Prostate gland (tissue), 2 donors: ENCODE results near the gene RNF10. TPM values are rescaled to one million over a fixed set of nuclear protein-coding genes. Genes with fewer than 3 reads are reported as not detected.
"Not testable (repeated sequence)": the region's sequence is repeated elsewhere in the genome, so short reads cannot be mapped to it uniquely, and the experiment has no call there.

Experiments
- DNase-seq: peaks from one replicate; pipeline ENCODE4 v3.0.0-alpha.2; 2019; ENCODE audit warnings: low spot score
- H3K27ac ChIP-seq, 2 donors: fragments of 200-600 bp; sonication (generic); 2 replicates each; pipeline ENCODE4 v1.5.1; 2017 to 2019
- H3K27me3 ChIP-seq: fragments of 200-600 bp; sonication (generic); replicated peaks from 2 replicates; pipeline ENCODE4 v1.5.1; 2019; ENCODE audit not compliant: insufficient read depth
- H3K36me3 ChIP-seq, 2 donors: fragments of 200-600 bp; sonication (generic); 1 replicate in 1 of 2; 2 replicates in 1 of 2; pipeline versions ENCODE4 v1.5.1 to v1.8.1; 2017 to 2019
- H3K4me1 ChIP-seq: fragments of 200-600 bp; sonication (generic); replicated peaks from 2 replicates; pipeline ENCODE4 v1.5.1; 2019
- H3K4me3 ChIP-seq, 2 donors: fragments of 200-600 bp; sonication (generic); 2 replicates each; pipeline ENCODE4 v1.5.1; 2017 to 2019
- H3K9me3 ChIP-seq: fragments of 200-600 bp; sonication (generic); 2 replicates; pipeline ENCODE4 v1.5.1; 2017
- CTCF ChIP-seq, 4 experiments: fragments of 200-600 bp in 2 of 4; fragments of 450-650 bp in 2 of 4; sonication (generic) in 2 of 4; IDR thresholded peaks; 1 replicate in 3 of 4; 2 replicates in 1 of 4; pipeline ENCODE4 v1.5.1; 2016 to 2019; ENCODE audit warnings: antibody characterized with exemption in 4 of 4, mild to moderate bottlenecking in 2 of 4, moderate library complexity in 2 of 4
- POLR2A ChIP-seq: fragments of 450-650 bp; IDR thresholded peaks from one replicate; pipeline ENCODE4 v1.6.1; 2016; ENCODE audit warnings: antibody characterized with exemption, mild to moderate bottlenecking
- POLR2AphosphoS5 ChIP-seq: sonication (generic); formaldehyde crosslinking; IDR thresholded peaks from one replicate; pipeline ENCODE4 v1.6.1; 2017; ENCODE audit warnings: antibody characterized with exemption
- WGBS: methylation state at CpG from one replicate; pipeline ENCODE4 v1.1.5; 2018; 5-methylcytosine and 5-hydroxymethylcytosine counted together
- intact Hi-C: fragments of 100-400 bp; cut with DNase I; formaldehyde crosslinking; loops from one replicate; pipeline ENCODE4 v1.14.2; 2022
- total RNA-seq, 2 donors: library from RNA; depleted of rRNA; stranded (reverse); fragments of >200 nt; gene quantifications; one replicate each; pipeline ENCODE4 v1.1.0, GENCODE V29; 2016

The RNF10 gene
- total RNA-seq, 2 donors from 2014 or later: 95.3 to 251 TPM

DNA sequence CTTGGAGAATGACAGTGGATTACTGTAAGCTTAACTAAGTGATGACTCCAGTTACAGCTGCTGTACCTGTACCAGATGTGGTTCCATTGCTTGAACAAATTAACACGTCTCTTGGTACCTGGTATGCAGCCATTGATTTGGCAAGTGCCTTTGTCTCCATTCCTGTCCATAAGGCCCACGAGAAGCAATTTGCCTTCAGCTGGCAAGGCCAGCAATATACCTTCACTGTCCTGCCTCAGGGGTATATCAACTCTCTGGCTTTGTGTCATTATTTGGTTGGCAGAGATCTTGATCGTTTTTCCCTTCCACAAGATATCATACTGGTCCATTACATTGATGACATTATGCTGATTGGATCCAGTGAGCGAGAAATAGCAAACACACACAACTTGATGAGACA is 76.4 kb downstream of the RNF10 start:
- Histone ChIP-seq H3K9me3 (no peaks in the 10 kb centered on the region), H3K36me3 (no peaks in the 10 kb centered on the region), H3K27me3 (no peaks in the 10 kb centered on the region), H3K4me1 (no peaks in the 10 kb centered on the region), H3K4me3 (no peak overlapping the region), H3K27ac (no peak overlapping the region)
- TF ChIP-seq CTCF (IDR thresholded peaks at IDR 0.05) (no peak), POLR2A (no peak), POLR2AphosphoS5 (no peak)
- intact Hi-C loops: no loop called here
- 84% methylated on average over 4 of the region's 4 CpGs for WGBS
- no peak for DNase-seq

- DNase-seq, H3K4me3 ChIP-seq, H3K9me3 ChIP-seq, H3K36me3 ChIP-seq, H3K27ac ChIP-seq, H3K27me3 ChIP-seq, H3K4me1 ChIP-seq, intact Hi-C loops: not testable (repeated sequence)
- WGBS: 100% methylated on average over 1 of the region's 1 CpG
Observed at GRCh38 chr12:120611534-120611933, 77.4 kb downstream of the RNF10 start.

DNA sequence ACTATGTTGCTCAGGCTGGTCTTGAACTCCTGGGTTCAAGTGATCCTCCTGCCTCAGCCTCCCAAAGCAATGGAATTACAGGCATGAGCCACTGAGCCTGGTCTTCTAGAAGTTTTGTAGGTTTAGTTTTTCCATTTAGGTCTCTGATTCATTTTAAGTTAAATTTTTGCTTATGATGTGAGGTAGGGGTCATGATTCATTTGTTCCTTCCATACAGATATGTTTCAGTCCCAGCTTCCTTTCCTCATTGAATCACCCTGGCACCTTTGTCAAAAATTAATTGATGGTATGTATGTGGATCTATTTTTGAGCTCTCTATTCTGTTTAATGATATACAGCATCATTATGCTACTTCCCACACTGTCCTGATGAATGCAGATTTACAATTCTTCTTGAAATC is 80.7 kb downstream of the RNF10 start:
- TF ChIP-seq POLR2A (no peak), POLR2AphosphoS5 (no peak), CTCF (IDR thresholded peaks at IDR 0.05) (no peak)
- H3K4me1 ChIP-seq: no peaks in the 10 kb centered on the region
- DNase-seq: no peak
- intact Hi-C loops: no loop called here
- H3K9me3 ChIP-seq: no peaks in the 10 kb centered on the region
- no peak overlapping the region for H3K4me3 ChIP-seq
- no peak overlapping the region for H3K27ac ChIP-seq
- H3K36me3 ChIP-seq: no peaks in the 10 kb centered on the region
- H3K27me3 ChIP-seq: no peaks in the 10 kb centered on the region

DNA sequence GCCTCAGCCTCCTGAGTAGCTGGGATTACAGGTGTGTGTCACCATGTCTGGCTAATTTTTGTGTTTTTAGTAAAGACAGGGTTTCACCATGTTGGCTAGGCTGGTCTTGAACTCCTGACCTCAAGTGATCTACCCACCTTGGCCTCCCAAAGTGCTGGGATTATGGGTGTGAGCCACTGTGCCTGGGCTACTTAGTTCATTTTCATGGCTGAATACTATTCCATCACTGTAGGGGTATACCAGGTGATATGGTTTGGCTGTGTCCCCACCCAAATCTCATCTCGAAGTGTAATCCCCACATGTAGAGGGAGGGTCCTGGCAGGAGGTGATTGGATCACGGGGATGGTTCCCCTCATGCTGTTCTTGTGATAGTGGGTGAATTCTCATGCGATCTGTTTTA is 83.0 kb downstream of the RNF10 start:
- H3K4me3 ChIP-seq, H3K27ac ChIP-seq, H3K27me3 ChIP-seq, H3K9me3 ChIP-seq, DNase-seq, H3K4me1 ChIP-seq, H3K36me3 ChIP-seq, intact Hi-C loops: not testable (repeated sequence)
- 85% methylated on average over 3 of the region's 3 CpGs for WGBS

DNA sequence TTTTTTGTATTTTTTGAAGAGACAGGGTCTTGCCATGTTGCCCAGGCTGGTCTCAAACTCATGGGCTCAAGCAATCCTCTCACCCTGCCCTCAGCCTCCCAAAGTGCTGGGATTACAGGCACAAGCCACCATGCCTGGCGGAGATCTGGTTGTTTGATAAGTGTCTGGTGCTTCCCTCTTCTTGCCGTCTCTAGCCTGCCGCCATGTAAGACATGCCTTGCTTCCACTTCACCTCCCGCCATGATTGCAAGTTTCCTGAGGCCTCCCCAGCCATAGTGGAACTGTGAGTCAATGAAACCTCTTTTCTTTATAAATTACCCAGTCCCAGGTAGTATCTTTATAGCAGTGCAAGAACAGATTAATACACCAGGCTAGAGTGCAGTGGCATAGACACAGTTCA is 83.6 kb downstream of the RNF10 start:
- H3K4me3 ChIP-seq, H3K4me1 ChIP-seq, H3K27ac ChIP-seq, H3K27me3 ChIP-seq, H3K36me3 ChIP-seq, H3K9me3 ChIP-seq, intact Hi-C loops, DNase-seq: not testable (repeated sequence)
- 94% methylated on average over 4 of the region's 4 CpGs for WGBS

GRCh38 chr12:120618954-120619615 is 84.9 kb downstream of the RNF10 start:
- H3K27ac ChIP-seq: no peak overlapping the region
- no peaks in the 10 kb centered on the region for H3K27me3 ChIP-seq
- no peaks in the 10 kb centered on the region for H3K9me3 ChIP-seq
- intact Hi-C loops: no loop called here
- 26% methylated on average over 8 of the region's 8 CpGs for WGBS
- H3K4me1 ChIP-seq: no peaks in the 10 kb centered on the region
- no peaks in the 10 kb centered on the region for H3K36me3 ChIP-seq
- DNase-seq: no peak
- no peak overlapping the region for H3K4me3 ChIP-seq
- TF ChIP-seq POLR2AphosphoS5 (no peak), CTCF (IDR thresholded peaks at IDR 0.05) (no peak), POLR2A (no peak)
